SK-N-SH (cell line): ENCODE data around the gene COBL.

Experiments
- CHD2 ChIP-seq: fragments of 150-350 bp; IDR thresholded peaks from 2 replicates; pipeline ENCODE4 v1.6.1; 2018; ENCODE audit warnings: low read length; ENCODE audit not compliant: partially characterized antibody
- ELF1 ChIP-seq: IDR thresholded peaks from 2 replicates; pipeline ENCODE4 v1.4.0; 2012
- EP300 ChIP-seq, 2 experiments: IDR thresholded peaks; 2 replicates each; pipeline versions ENCODE4 v1.4.0 to v1.6.1; 2012; ENCODE audit warnings: borderline replicate concordance in 1 of 2, low read depth in 1 of 2, low read length in 1 of 2
- EZH2phosphoT487 ChIP-seq: fragments of 200-600 bp; sonication (generic); IDR thresholded peaks from 2 replicates; pipeline ENCODE4 v1.6.1; 2017; ENCODE audit warnings: low read depth, mixed run types, mild to moderate bottlenecking, antibody characterized with exemption, moderate library complexity, borderline replicate concordance
- FOSL2 ChIP-seq: IDR thresholded peaks from 2 replicates; pipeline ENCODE4 v1.4.0; 2012; ENCODE audit warnings: low read depth, mild to moderate bottlenecking, moderate library complexity, borderline replicate concordance
- MAX ChIP-seq: IDR thresholded peaks from 2 replicates; pipeline ENCODE4 v1.4.0; 2012; ENCODE audit warnings: low read depth
- NRF1 ChIP-seq: IDR thresholded peaks from 2 replicates; pipeline ENCODE4 v1.6.1; 2012; ENCODE audit warnings: low read depth, mild to moderate bottlenecking, low read length
- TAF1 ChIP-seq: IDR thresholded peaks from 2 replicates; pipeline ENCODE4 v1.6.1; 2012; ENCODE audit warnings: low read depth, mild to moderate bottlenecking, low read length, moderate library complexity, borderline replicate concordance
- YY1 ChIP-seq: IDR thresholded peaks from 2 replicates; pipeline ENCODE4 v1.4.0; 2012; ENCODE audit warnings: low read depth, mild to moderate bottlenecking
- TF ChIP-seq, protein P1 (sequence below): fragments of 200-600 bp; sonication (generic); IDR thresholded peaks from 2 replicates; pipeline ENCODE4 v1.6.1; 2017; ENCODE audit warnings: antibody characterized with exemption, mild to moderate bottlenecking, moderate library complexity
- TF ChIP-seq, protein P2 (sequence below): IDR thresholded peaks from 2 replicates; pipeline ENCODE4 v1.6.1; 2012; ENCODE audit warnings: mild to moderate bottlenecking, low read depth, low read length, moderate library complexity
- TF ChIP-seq, protein P3 (sequence below): fragments of 150-350 bp; IDR thresholded peaks from 2 replicates; pipeline ENCODE4 v1.6.1; 2017; ENCODE audit warnings: antibody characterized with exemption, low read length, low read depth, borderline replicate concordance
- TF ChIP-seq, protein P4 (sequence below): IDR thresholded peaks from 2 replicates; pipeline ENCODE4 v1.4.0; 2012; ENCODE audit warnings: low read depth, borderline replicate concordance

- TF ChIP-seq ELF1 (no peak), TAF1 (no peak), EZH2phosphoT487 (no peak), EP300 (IDR thresholded peaks at IDR 0.05; ENCODE audit: borderline replicate concordance in 1 of 2, low read depth in 1 of 2, low read length in 1 of 2) (no peak), CHD2 (no peak), FOSL2 (no peak), MAX (no peak), NRF1 (no peak), YY1 (no peak)
- TF ChIP-seq, protein P1, sequence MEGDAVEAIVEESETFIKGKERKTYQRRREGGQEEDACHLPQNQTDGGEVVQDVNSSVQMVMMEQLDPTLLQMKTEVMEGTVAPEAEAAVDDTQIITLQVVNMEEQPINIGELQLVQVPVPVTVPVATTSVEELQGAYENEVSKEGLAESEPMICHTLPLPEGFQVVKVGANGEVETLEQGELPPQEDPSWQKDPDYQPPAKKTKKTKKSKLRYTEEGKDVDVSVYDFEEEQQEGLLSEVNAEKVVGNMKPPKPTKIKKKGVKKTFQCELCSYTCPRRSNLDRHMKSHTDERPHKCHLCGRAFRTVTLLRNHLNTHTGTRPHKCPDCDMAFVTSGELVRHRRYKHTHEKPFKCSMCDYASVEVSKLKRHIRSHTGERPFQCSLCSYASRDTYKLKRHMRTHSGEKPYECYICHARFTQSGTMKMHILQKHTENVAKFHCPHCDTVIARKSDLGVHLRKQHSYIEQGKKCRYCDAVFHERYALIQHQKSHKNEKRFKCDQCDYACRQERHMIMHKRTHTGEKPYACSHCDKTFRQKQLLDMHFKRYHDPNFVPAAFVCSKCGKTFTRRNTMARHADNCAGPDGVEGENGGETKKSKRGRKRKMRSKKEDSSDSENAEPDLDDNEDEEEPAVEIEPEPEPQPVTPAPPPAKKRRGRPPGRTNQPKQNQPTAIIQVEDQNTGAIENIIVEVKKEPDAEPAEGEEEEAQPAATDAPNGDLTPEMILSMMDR = no peak
- TF ChIP-seq, protein P2, sequence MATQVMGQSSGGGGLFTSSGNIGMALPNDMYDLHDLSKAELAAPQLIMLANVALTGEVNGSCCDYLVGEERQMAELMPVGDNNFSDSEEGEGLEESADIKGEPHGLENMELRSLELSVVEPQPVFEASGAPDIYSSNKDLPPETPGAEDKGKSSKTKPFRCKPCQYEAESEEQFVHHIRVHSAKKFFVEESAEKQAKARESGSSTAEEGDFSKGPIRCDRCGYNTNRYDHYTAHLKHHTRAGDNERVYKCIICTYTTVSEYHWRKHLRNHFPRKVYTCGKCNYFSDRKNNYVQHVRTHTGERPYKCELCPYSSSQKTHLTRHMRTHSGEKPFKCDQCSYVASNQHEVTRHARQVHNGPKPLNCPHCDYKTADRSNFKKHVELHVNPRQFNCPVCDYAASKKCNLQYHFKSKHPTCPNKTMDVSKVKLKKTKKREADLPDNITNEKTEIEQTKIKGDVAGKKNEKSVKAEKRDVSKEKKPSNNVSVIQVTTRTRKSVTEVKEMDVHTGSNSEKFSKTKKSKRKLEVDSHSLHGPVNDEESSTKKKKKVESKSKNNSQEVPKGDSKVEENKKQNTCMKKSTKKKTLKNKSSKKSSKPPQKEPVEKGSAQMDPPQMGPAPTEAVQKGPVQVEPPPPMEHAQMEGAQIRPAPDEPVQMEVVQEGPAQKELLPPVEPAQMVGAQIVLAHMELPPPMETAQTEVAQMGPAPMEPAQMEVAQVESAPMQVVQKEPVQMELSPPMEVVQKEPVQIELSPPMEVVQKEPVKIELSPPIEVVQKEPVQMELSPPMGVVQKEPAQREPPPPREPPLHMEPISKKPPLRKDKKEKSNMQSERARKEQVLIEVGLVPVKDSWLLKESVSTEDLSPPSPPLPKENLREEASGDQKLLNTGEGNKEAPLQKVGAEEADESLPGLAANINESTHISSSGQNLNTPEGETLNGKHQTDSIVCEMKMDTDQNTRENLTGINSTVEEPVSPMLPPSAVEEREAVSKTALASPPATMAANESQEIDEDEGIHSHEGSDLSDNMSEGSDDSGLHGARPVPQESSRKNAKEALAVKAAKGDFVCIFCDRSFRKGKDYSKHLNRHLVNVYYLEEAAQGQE = no peak
- TF ChIP-seq, protein P3, sequence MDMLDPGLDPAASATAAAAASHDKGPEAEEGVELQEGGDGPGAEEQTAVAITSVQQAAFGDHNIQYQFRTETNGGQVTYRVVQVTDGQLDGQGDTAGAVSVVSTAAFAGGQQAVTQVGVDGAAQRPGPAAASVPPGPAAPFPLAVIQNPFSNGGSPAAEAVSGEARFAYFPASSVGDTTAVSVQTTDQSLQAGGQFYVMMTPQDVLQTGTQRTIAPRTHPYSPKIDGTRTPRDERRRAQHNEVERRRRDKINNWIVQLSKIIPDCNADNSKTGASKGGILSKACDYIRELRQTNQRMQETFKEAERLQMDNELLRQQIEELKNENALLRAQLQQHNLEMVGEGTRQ = no peak
- TF ChIP-seq, protein P4, sequence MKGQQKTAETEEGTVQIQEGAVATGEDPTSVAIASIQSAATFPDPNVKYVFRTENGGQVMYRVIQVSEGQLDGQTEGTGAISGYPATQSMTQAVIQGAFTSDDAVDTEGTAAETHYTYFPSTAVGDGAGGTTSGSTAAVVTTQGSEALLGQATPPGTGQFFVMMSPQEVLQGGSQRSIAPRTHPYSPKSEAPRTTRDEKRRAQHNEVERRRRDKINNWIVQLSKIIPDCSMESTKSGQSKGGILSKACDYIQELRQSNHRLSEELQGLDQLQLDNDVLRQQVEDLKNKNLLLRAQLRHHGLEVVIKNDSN = no peak
Measured at GRCh38 chr7:51072281-51072680, 244.3 kb downstream of the COBL start.
